B cell (primary cell): ENCODE data around the gene PRODH2. TPM values are rescaled to one million over a fixed set of nuclear protein-coding genes. Genes with fewer than 3 reads are reported as not detected.

Source experiments
- ATAC-seq: fragments of 200-7000 bp; cut with Tn5 transposase; one replicate; pipeline ENCODE4 v1.10.0; 2021; ENCODE audit warnings: low read depth, mild to moderate bottlenecking, moderate number of reproducible peaks, moderate library complexity
- CTCF ChIA-PET: fragments of 350-600 bp; sonication (Branson Sonifier 250); formaldehyde crosslinking; loops from one replicate; lab custom pipeline; 2021; ENCODE audit warnings: antibody characterized with exemption, inconsistent platforms; lab: Charles Lee
- POLR2A ChIA-PET: fragments of 350-600 bp; sonication (Branson Sonifier 250); formaldehyde crosslinking; loops from one replicate; lab custom pipeline; 2021; ENCODE audit warnings: antibody characterized with exemption; lab: Charles Lee
- DNase-seq: peaks from one replicate; pipeline ENCODE4 v3.0.0; 2013
- H2AFZ ChIP-seq: 2 replicates; pipeline ENCODE4 v1.6.1; 2012; ENCODE audit warnings: mild to moderate bottlenecking, low read depth, low read length; ENCODE audit not compliant: insufficient read depth, poor library complexity, severe bottlenecking
- H3K27ac ChIP-seq, 2 donors: 1 replicate in 1 of 2; 2 replicates in 1 of 2; pipeline ENCODE4 v1.5.1; 2012 to 2013; ENCODE audit warnings: low read length in 2 of 2, mild to moderate bottlenecking in 2 of 2, moderate library complexity in 1 of 2
- H3K27me3 ChIP-seq, 4 experiments: fragments of 200-600 bp in 1 of 4; sonication (generic) in 1 of 4; replicated peaks in 1 of 4; 1 replicate in 2 of 4; 2 replicates in 2 of 4; pipeline versions ENCODE4 v1.6.1 to v1.7.0; 2013 to 2016; ENCODE audit warnings: low read length in 3 of 4, mild to moderate bottlenecking in 2 of 4, mixed read lengths in 1 of 4, moderate library complexity in 1 of 4; ENCODE audit not compliant: insufficient read depth in 4 of 4, control insufficient read depth in 3 of 4; ENCODE audit errors: control extremely low read depth in 1 of 4
- H3K36me3 ChIP-seq, 2 experiments: replicated peaks in 1 of 2; 1 replicate in 1 of 2; 2 replicates in 1 of 2; pipeline versions ENCODE4 v1.6.1 to v1.7.1; 2013; ENCODE audit warnings: low read length in 1 of 2; ENCODE audit not compliant: insufficient read depth in 2 of 2, control insufficient read depth in 1 of 2; ENCODE audit errors: control extremely low read depth in 1 of 2, extremely low read depth in 1 of 2
- H3K4me1 ChIP-seq, 2 donors: fragments of 200-600 bp in 1 of 2; sonication (generic) in 1 of 2; 1 replicate in 1 of 2; 2 replicates in 1 of 2; pipeline versions ENCODE4 v1.5.1 to v1.6.1; 2013 to 2017; ENCODE audit warnings: low read length in 2 of 2; ENCODE audit not compliant: control insufficient read depth in 2 of 2, insufficient read depth in 2 of 2
- H3K4me2 ChIP-seq: replicated peaks from 2 replicates; pipeline ENCODE3; 2012; ENCODE audit warnings: mild to moderate bottlenecking, low read depth, low read length; ENCODE audit not compliant: poor library complexity, severe bottlenecking
- H3K4me3 ChIP-seq, 5 experiments: fragments of 200-600 bp in 1 of 5; sonication (generic) in 1 of 5; 1 replicate in 3 of 5; 2 replicates in 2 of 5; pipeline versions ENCODE4 v1.5.1 to v1.7.0; 2011 to 2016; ENCODE audit warnings: low read length in 4 of 5, mild to moderate bottlenecking in 4 of 5, low read depth in 2 of 5, control low read depth in 1 of 5, moderate library complexity in 1 of 5; ENCODE audit not compliant: insufficient read depth in 1 of 5; ENCODE audit errors: control extremely low read depth in 1 of 5, extremely low read depth in 1 of 5
- H3K79me2 ChIP-seq: fragments of 200-600 bp; sonication (generic); one replicate; pipeline ENCODE4 v1.6.0; 2016; ENCODE audit warnings: low read length; ENCODE audit not compliant: control insufficient read depth, insufficient read depth
- H3K9ac ChIP-seq: fragments of 200-600 bp; sonication (generic); 2 replicates; pipeline ENCODE4 v1.6.1; 2017; ENCODE audit warnings: mild to moderate bottlenecking, low read length, moderate library complexity
- H3K9me3 ChIP-seq, 3 donors: one replicate each; pipeline versions ENCODE4 v1.6.1 to v1.7.1; 2013; ENCODE audit warnings: low read length in 2 of 3; ENCODE audit not compliant: control insufficient read depth in 2 of 3, insufficient read depth in 1 of 3; ENCODE audit errors: control extremely low read depth in 1 of 3
- H4K20me1 ChIP-seq: 2 replicates; pipeline ENCODE4 v1.6.0; 2012; ENCODE audit warnings: mild to moderate bottlenecking, low read length; ENCODE audit not compliant: insufficient read depth, control insufficient read depth, poor library complexity, severe bottlenecking
- H3K27ac Mint-ChIP-seq: one replicate; pipeline ENCODE4 v1.8.0; 2021; ENCODE audit warnings: mixed read lengths
- H3K27me3 Mint-ChIP-seq: one replicate; pipeline ENCODE4 v1.8.0; 2021; ENCODE audit warnings: mixed read lengths
- H3K4me1 Mint-ChIP-seq: one replicate; pipeline ENCODE4 v1.8.0; 2021; ENCODE audit warnings: mixed read lengths
- H3K4me3 Mint-ChIP-seq: one replicate; pipeline ENCODE4 v1.8.0; 2021; ENCODE audit warnings: mixed read lengths
- H3K9me3 Mint-ChIP-seq: one replicate; pipeline ENCODE4 v1.8.0; 2022; ENCODE audit warnings: mixed read lengths; ENCODE audit not compliant: insufficient read depth
- CTCF ChIP-seq: fragments of 200-600 bp; IDR thresholded peaks from one replicate; pipeline ENCODE4 v1.8.0; 2022; ENCODE audit warnings: antibody characterized with exemption, mild to moderate bottlenecking
- EZH2 ChIP-seq: IDR thresholded peaks from 2 replicates; pipeline ENCODE4 v1.6.1; 2012; ENCODE audit warnings: borderline replicate concordance, low read depth, mild to moderate bottlenecking, moderate library complexity, low read length; ENCODE audit not compliant: insufficient read depth, poor library complexity, severe bottlenecking
- WGBS: methylation state at CpG from one replicate; pipeline ENCODE4 v1.1.5; 2013; ENCODE audit warnings: missing lambda C conversion rate; ENCODE audit not compliant: insufficient coverage; 5-methylcytosine and 5-hydroxymethylcytosine counted together
- intact Hi-C: fragments of 100-400 bp; cut with micrococcal nuclease; formaldehyde crosslinking; loops from one replicate; pipeline ENCODE4 v1.10.0; 2022
- polyA plus RNA-seq: library from polyadenylated mRNA; depleted of rRNA; stranded (reverse); fragments of >200 nt; gene quantifications from 2 replicates; pipeline ENCODE4 v1.2.3, GENCODE V29; 2012
- total RNA-seq, 2 donors: library from RNA; stranded (reverse); fragments of 120-200 nt in 1 of 2; gene quantifications; 1 replicate in 1 of 2; 2 replicates in 1 of 2; pipeline versions ENCODE4 v1.2.3 to v1.2.4, GENCODE V29; 2013 to 2022

Gene PRODH2
- total and polyA plus RNA-seq, 2 donors (not counting 1 experiment from before 2014, with no cell fraction given) = not detected

- Histone ChIP-seq H3K4me1 (peaks cover 33 to 36% of the 10 kb centered on the region in 2 donors), H3K79me2 (peaks cover 22% of the 10 kb centered on the region), H3K4me3 (no peak overlapping the region), H3K27me3 (peaks cover 0 to 26% (median 10%) of the 10 kb centered on the region in 4 experiments), H2AFZ (no peak overlapping the region), H3K27ac (no peak overlapping the region), H4K20me1 (peaks cover 4% of the 10 kb centered on the region), H3K4me2 (no peak overlapping the region), H3K36me3 (peaks cover 0 to 20% of the 10 kb centered on the region in 2 experiments), H3K9ac (no peak overlapping the region), H3K9me3 (peaks cover 0 to 10% (median 0%) of the 10 kb centered on the region in 3 donors)
- ATAC-seq (no peak), DNase-seq (no peak)
- 97% methylated on average over 13 of the region's 20 CpGs for WGBS
- CTCF ChIA-PET = interaction anchor here (0.5 to 2.3 kb wide), 2 partner anchors 10 to 58 kb away, joined by 3 to 6 read pairs; no protein-coding TSS in a partner anchor
- Mint-ChIP-seq H3K4me3 (no peak overlapping the region), H3K4me1 (peaks cover 41% of the 10 kb centered on the region), H3K27ac (no peak overlapping the region), H3K27me3 (peaks cover 17% of the 10 kb centered on the region), H3K9me3 (no peaks in the 10 kb centered on the region)
- POLR2A ChIA-PET = interaction anchor here (0.6 to 1.1 kb wide), 2 partner anchors 12 to 590 kb away, joined by 3 to 4 read pairs; no protein-coding TSS in a partner anchor
- TF ChIP-seq EZH2 (no peak), CTCF (no peak)
- intact Hi-C loops = no loop called here
Measured at GRCh38 chr19:35752746-35753350, 59.8 kb downstream of the PRODH2 start.
